Measurements from ENCODE around the gene SLC17A4. TPM values are rescaled to one million over a fixed set of nuclear protein-coding genes. Genes with fewer than 3 reads are reported as not detected.

Gene SLC17A4
- total and polyA plus RNA-seq, 10 of the 15 experiments (the other 5 are each of a cell fraction or from before 2014, with no cell fraction given), result not detected

DNA sequence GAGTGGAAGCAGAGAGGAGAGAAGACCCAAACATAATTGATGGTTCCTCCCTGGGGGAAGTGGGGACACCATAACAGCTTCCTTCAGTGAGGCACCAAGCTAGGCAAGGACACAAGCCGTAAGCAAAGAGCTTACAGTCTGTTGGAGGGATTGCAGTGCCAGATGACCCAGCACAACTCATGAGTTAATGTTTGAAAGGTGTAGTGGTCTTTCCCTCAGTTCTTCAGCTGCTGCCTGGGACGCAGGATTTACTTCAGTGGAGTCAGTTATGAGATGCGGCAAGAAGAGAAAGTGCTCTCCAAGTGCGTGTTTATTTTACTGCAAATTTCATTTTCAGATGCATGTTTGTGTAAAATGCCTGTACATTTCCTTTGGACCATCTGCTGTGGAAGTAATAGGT is 38.7 kb upstream of the SLC17A4 start:
- no peaks in the 10 kb centered on the region for H3K9me3 ChIP-seq (replicated peaks; ENCODE audit: control insufficient read depth, insufficient read depth, low read length)
- WGBS (ENCODE audit: insufficient coverage, insufficient replicate concordance, low lambda C conversion rate, missing lambda C conversion rate), result 61% methylated on average over 4 of the region's 4 CpGs
- ATAC-seq (no peak), DNase-seq (ENCODE audit: low read depth, low spot score) (no peak), FAIRE-seq (no peak)
- no peak overlapping the region for H2AFZ ChIP-seq (ENCODE audit: control insufficient read depth, low read depth, low read length)
- BruUV-seq (replicated peaks), result no TSS peak
- H3K27ac ChIP-seq (ENCODE audit: control insufficient read depth, insufficient read depth), result no peak overlapping the region
- H3K79me2 ChIP-seq (ENCODE audit: control insufficient read depth, insufficient read depth, low read length), result no peaks in the 10 kb centered on the region
- H3K4me3 ChIP-seq, result no peak overlapping the region
- in situ Hi-C loops (cut with MboI) (loop anchor here (10.0 kb wide), 1 partner anchor 491 kb away; no protein-coding TSS in a partner anchor), intact Hi-C loops (cut with micrococcal nuclease; ENCODE audit: unreplicated experiment) (loop anchor here (5.0 kb wide), 1 partner anchor 277 kb away; no protein-coding TSS in a partner anchor)
- TF ChIP-seq, protein P1, sequence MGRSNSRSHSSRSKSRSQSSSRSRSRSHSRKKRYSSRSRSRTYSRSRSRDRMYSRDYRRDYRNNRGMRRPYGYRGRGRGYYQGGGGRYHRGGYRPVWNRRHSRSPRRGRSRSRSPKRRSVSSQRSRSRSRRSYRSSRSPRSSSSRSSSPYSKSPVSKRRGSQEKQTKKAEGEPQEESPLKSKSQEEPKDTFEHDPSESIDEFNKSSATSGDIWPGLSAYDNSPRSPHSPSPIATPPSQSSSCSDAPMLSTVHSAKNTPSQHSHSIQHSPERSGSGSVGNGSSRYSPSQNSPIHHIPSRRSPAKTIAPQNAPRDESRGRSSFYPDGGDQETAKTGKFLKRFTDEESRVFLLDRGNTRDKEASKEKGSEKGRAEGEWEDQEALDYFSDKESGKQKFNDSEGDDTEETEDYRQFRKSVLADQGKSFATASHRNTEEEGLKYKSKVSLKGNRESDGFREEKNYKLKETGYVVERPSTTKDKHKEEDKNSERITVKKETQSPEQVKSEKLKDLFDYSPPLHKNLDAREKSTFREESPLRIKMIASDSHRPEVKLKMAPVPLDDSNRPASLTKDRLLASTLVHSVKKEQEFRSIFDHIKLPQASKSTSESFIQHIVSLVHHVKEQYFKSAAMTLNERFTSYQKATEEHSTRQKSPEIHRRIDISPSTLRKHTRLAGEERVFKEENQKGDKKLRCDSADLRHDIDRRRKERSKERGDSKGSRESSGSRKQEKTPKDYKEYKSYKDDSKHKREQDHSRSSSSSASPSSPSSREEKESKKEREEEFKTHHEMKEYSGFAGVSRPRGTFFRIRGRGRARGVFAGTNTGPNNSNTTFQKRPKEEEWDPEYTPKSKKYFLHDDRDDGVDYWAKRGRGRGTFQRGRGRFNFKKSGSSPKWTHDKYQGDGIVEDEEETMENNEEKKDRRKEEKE (IDR thresholded peaks at IDR 0.05), result no peak
- no peak for TF ChIP-seq HDGF (IDR thresholded peaks at IDR 0.05)
- TF ChIP-seq, protein P2, sequence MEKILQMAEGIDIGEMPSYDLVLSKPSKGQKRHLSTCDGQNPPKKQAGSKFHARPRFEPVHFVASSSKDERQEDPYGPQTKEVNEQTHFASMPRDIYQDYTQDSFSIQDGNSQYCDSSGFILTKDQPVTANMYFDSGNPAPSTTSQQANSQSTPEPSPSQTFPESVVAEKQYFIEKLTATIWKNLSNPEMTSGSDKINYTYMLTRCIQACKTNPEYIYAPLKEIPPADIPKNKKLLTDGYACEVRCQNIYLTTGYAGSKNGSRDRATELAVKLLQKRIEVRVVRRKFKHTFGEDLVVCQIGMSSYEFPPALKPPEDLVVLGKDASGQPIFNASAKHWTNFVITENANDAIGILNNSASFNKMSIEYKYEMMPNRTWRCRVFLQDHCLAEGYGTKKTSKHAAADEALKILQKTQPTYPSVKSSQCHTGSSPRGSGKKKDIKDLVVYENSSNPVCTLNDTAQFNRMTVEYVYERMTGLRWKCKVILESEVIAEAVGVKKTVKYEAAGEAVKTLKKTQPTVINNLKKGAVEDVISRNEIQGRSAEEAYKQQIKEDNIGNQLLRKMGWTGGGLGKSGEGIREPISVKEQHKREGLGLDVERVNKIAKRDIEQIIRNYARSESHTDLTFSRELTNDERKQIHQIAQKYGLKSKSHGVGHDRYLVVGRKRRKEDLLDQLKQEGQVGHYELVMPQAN (conservative IDR thresholded peaks at IDR 0.05), result no peak
- ChIA-PET POLR2A (no interaction called here), SMC1A (ENCODE audit: uncharacterized antibody, unreplicated experiment) (interaction anchor here (0.8 to 1.9 kb wide), 4 partner anchors 13 to 492 kb away, joined by 3 to 6 read pairs (median 4); no protein-coding TSS in a partner anchor), RAD21 (ENCODE audit: unreplicated experiment) (interaction anchor here (1.2 kb wide), 1 partner anchor 493 kb away, joined by 7 read pairs; no protein-coding TSS in a partner anchor), CTCF (interaction anchor here (0.6 to 2.8 kb wide), 8 partner anchors 31 to 492 kb away, joined by 3 to 17 read pairs (median 4); no protein-coding TSS in a partner anchor)
- no peak overlapping the region for H3K9ac ChIP-seq (ENCODE audit: control insufficient read depth, insufficient read depth, low read length)
- H3K4me2 ChIP-seq (ENCODE audit: control insufficient read depth, insufficient read depth), result no peak overlapping the region
- H4K20me1 ChIP-seq (ENCODE audit: control insufficient read depth, insufficient read depth), result no peaks in the 10 kb centered on the region
- H3K4me1 ChIP-seq (ENCODE audit: control insufficient read depth, insufficient read depth, low read length), result no peaks in the 10 kb centered on the region
- H3K36me3 ChIP-seq (ENCODE audit: control insufficient read depth in 2 of 2, insufficient read depth in 2 of 2, low read length in 1 of 2), result no peaks in the 10 kb centered on the region
- H3K27me3 ChIP-seq (replicated peaks in 1 of 2; ENCODE audit: control insufficient read depth in 2 of 2, insufficient read depth in 2 of 2, low read length in 1 of 2), result peaks cover 0 to 3% of the 10 kb centered on the region in 2 experiments; a peak in 1 of 4 replicates

Data from GM12878 (cell line).